ENCODE measurements around the gene PALM. TPM values are rescaled to one million over a fixed set of nuclear protein-coding genes. Genes with fewer than 3 reads are reported as not detected.

Gene PALM
- total RNA-seq, 4 donors from 2014 or later, result 21.5 to 111 (median 53.0) TPM

DNA sequence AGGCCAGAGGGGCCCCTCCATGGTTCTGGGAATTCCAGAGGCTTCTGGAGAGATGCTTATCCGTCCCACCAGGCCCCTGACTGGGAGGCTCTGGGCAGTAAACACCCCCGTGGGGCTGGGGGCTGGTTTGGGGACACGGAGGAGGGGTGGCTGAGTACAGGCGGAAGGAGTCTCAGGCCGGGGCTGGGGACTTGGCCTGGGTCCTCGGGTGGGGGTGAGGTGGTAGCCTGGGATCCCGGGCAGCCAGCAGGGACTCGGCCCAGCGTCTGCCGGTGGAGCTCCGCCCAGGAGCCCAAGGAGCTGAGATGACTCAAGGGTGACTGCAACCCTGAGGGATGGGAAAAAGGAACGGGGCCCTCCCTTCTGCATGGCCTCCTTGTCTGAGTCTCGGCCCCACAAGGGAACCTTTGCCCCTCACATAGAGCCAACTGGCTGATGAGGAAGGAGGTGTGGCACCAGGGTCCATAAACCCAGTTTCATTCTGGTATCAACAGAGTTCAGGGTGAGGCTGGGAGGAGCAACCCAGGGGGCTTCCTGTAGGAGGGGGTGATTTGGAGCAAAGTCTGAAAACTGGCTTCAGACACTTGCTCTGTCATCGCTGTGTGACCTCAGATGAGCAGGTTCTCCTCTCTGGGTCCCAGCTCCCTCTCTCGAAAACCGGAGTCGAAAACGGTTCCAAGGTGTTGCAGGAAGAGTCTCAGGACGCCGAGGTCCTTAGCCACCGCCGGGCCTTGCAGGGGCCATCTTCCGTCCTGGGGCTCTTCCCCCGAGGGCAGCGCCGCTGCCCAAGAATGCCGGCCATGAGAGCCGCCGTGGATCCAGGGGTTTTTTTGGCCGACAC, 43.0 kb downstream of the PALM start:
- H3K27ac ChIP-seq, result no peak overlapping the region
- TF ChIP-seq POLR2A (IDR thresholded peaks at IDR 0.05) (no peak), EP300 (IDR thresholded peaks at IDR 0.05) (no peak), POLR2AphosphoS5 (IDR thresholded peaks at IDR 0.05) (no peak)
- TF ChIP-seq, protein P1, sequence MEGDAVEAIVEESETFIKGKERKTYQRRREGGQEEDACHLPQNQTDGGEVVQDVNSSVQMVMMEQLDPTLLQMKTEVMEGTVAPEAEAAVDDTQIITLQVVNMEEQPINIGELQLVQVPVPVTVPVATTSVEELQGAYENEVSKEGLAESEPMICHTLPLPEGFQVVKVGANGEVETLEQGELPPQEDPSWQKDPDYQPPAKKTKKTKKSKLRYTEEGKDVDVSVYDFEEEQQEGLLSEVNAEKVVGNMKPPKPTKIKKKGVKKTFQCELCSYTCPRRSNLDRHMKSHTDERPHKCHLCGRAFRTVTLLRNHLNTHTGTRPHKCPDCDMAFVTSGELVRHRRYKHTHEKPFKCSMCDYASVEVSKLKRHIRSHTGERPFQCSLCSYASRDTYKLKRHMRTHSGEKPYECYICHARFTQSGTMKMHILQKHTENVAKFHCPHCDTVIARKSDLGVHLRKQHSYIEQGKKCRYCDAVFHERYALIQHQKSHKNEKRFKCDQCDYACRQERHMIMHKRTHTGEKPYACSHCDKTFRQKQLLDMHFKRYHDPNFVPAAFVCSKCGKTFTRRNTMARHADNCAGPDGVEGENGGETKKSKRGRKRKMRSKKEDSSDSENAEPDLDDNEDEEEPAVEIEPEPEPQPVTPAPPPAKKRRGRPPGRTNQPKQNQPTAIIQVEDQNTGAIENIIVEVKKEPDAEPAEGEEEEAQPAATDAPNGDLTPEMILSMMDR (IDR thresholded peaks at IDR 0.05), result no peak
- ATAC-seq, result peak; percentile 29

DNA sequence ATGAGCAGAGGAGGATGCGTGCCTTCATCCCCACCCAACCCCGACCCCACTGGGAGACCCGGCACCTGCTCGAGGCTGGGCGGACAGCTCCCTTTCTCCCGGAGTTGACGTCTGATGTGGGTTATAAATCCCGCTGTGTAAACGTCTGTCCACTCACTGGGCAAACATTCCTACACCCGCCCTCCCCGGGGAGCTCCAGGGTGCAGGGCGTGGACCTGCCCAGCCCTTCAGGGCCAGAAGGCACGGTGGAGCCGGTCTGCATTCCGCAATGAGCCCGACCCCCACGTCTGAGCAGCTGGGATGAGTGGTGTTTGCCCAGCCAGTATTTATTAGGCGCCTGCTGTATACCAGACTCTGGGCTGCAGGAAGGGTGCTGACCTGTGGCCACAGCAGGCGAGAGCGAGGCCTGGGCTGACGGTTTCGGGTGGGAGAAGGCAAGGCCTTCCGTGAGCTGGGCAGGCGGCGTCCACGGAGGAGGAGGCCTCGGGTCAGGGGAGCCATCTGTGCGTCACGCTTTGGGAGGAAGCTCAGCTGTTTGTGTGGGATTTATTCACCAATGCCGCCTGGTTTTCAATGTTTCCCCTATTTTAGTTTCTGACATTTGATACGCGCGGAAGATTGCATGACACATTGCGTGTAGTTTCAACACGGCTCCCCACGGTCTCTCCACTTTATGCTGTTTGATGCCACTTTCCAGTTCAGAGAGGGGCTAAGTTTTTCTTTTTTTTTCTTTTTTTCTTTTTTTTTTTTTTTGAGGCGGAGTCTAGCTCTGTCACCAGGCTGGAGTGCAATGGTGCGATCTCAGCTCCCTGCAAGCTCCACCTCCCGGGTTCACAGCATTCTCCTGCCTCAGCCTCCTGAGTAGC, 44.1 kb downstream of the PALM start:
- 39 to 54% methylated on average over 5 to 18 of the region's 39 CpGs for WGBS, 2 donors (ENCODE audit: low coverage in 1 of 2)
- peak; percentile 64 for ATAC-seq
- TF ChIP-seq, protein P1 (IDR thresholded peaks at IDR 0.05), result no peak
- TF ChIP-seq EP300 (IDR thresholded peaks at IDR 0.05) (no peak), POLR2A (IDR thresholded peaks at IDR 0.05) (no peak), POLR2AphosphoS5 (IDR thresholded peaks at IDR 0.05) (no peak)
- H3K4me1 ChIP-seq, result no peaks in the 10 kb centered on the region
- H3K27me3 ChIP-seq, result peaks cover 47% of the 10 kb centered on the region
- H3K9me3 ChIP-seq, result peaks cover 0 to 10% (median 0%) of the 10 kb centered on the region in 3 donors
- H3K36me3 ChIP-seq, result peaks cover 0 to 3% of the 10 kb centered on the region in 2 donors
- no peak overlapping the region for H3K4me3 ChIP-seq
- H3K27ac ChIP-seq, result peak overlapping the region in 3 of 4 donors; percentile 42 to 57 (median 54)

More for the DNA sequence above, 43.0 kb downstream of the PALM start:
- no peak overlapping the region for H3K4me3 ChIP-seq
- H3K4me1 ChIP-seq, result no peaks in the 10 kb centered on the region
- WGBS, 2 donors (ENCODE audit: low coverage in 1 of 2), result 73% methylated on average over 2 of the region's 30 CpGs; no CpG with 5 or more reads in 1 of the 2 donors
- H3K9me3 ChIP-seq, result peaks cover 0 to 16% (median 2%) of the 10 kb centered on the region in 3 donors
- peaks cover 0 to 15% of the 10 kb centered on the region in 2 donors for H3K36me3 ChIP-seq
- H3K27me3 ChIP-seq, result peaks cover 53% of the 10 kb centered on the region

DNA sequence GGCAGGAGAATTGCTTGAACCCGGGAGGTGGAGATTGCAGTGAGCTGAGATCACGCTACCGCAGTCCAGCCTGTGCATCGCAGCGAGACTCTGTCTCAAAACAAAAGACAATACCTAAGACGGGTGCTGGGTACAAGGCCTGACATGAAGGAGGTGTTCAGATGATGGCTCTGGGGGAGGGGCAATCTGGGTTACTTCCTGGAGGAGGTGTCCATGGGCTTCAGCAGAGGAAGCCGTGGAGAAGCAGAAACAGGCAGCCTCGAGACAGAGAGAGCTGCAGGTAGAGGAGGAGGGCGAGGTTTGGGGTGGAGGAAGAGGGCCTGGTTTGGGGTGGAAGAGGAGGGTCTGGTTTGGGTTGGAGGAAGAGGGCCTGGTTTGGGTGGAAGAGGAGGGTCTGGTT, 45.8 kb downstream of the PALM start:
- peaks cover 32% of the 10 kb centered on the region for H3K27me3 ChIP-seq
- ATAC-seq, result no peak

DNA sequence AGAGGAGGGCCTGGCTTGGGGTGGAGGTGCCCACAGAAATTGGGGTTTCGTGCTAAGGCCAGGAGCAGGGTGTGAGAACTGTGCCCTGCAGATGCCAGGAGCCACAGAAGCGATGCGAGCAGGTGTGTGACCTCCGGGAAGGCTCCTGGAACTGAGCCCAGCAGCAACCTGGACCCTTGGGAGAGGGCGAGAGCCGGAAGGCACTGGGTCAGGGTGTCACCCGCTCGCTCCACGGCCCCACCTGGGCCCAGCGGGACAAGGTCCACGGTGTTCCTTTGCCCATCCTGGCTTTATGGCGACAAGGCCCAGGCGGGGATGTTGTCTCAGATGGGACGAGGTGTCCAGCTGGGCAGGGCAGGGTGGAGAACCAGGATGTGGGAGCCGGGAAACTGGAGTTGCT, 46.3 kb downstream of the PALM start:
- no peak for ATAC-seq
- no peaks in the 10 kb centered on the region for H3K4me1 ChIP-seq
- no peak for TF ChIP-seq POLR2AphosphoS5 (IDR thresholded peaks at IDR 0.05)
- TF ChIP-seq EP300 (IDR thresholded peaks at IDR 0.05), result no peak
- no peak for TF ChIP-seq POLR2A (IDR thresholded peaks at IDR 0.05)
- TF ChIP-seq, protein P1 (IDR thresholded peaks at IDR 0.05), result no peak
- no peak overlapping the region for H3K4me3 ChIP-seq
- H3K27me3 ChIP-seq, result peaks cover 29% of the 10 kb centered on the region
- no peaks in the 10 kb centered on the region for H3K36me3 ChIP-seq
- H3K9me3 ChIP-seq, result peaks cover 0 to 26% (median 0%) of the 10 kb centered on the region in 3 donors
- WGBS, 2 donors (ENCODE audit: low coverage in 1 of 2), result 96% methylated on average over 4 of the region's 15 CpGs; no CpG with 5 or more reads in 1 of the 2 donors
- H3K27ac ChIP-seq, result no peak overlapping the region

More for the DNA sequence above, 45.8 kb downstream of the PALM start:
- Histone ChIP-seq H3K4me3 (no peak overlapping the region), H3K9me3 (peaks cover 0 to 22% (median 0%) of the 10 kb centered on the region in 3 donors), H3K4me1 (no peaks in the 10 kb centered on the region), H3K27ac (no peak overlapping the region), H3K36me3 (no peaks in the 10 kb centered on the region)
- TF ChIP-seq POLR2AphosphoS5 (IDR thresholded peaks at IDR 0.05) (no peak), EP300 (IDR thresholded peaks at IDR 0.05) (no peak), POLR2A (IDR thresholded peaks at IDR 0.05) (no peak)
- TF ChIP-seq, protein P1 (IDR thresholded peaks at IDR 0.05), result no peak
- 77 to 91% methylated on average over 4 to 9 of the region's 9 CpGs for WGBS, 2 donors (ENCODE audit: low coverage in 1 of 2)
